Inflammatory macrophage (primary cell): ENCODE data around the gene MTFMT.
"Not testable (repeated sequence)": the region's sequence is repeated elsewhere in the genome, so short reads cannot be mapped to it uniquely, and the experiment has no call there.

Experiments
- DNase-seq, 2 donors: peaks; one replicate each; pipeline ENCODE4 v3.0.0-alpha.2; 2020 to 2022

MTFMT gene

DNA sequence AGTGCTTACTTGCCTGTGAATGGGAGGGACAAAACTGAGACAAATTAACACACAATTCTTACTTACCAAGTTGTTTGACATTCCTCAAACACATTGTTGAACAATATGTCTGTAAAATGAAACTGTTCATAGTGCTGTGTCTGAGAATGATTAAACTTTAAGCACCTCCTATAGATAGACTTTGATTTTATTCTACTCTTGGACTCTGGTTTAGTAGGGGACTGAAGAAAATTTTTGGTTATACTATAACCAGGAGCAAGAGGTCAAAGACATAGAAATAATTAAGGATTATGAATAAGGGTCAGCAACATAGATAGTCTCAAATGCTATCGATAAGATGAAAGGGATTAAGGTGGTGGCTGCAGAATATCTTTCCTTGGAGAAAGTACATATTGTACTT lies 7.9 kb upstream of the MTFMT start:
- no peak for DNase-seq

DNA sequence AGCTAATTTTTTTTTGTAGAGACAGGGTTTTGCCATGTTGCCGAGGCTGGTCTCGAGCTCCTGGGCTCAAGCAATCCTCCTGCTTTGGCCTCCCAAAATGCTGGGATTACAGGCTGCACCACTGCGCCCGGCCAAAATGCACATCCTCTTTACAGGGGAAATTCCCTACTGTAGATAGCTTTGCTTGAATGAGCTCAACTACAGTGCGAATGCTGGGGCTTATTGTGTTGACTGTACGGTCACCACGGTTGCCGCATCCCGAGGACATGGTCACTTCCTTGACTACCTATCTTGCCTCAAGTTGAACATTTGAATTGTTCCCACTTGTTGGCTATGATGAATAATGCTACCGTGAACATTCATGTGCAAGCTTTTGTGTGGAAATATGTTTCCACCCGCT lies 5.3 kb upstream of the MTFMT start:
- DNase-seq, result no peak

DNA sequence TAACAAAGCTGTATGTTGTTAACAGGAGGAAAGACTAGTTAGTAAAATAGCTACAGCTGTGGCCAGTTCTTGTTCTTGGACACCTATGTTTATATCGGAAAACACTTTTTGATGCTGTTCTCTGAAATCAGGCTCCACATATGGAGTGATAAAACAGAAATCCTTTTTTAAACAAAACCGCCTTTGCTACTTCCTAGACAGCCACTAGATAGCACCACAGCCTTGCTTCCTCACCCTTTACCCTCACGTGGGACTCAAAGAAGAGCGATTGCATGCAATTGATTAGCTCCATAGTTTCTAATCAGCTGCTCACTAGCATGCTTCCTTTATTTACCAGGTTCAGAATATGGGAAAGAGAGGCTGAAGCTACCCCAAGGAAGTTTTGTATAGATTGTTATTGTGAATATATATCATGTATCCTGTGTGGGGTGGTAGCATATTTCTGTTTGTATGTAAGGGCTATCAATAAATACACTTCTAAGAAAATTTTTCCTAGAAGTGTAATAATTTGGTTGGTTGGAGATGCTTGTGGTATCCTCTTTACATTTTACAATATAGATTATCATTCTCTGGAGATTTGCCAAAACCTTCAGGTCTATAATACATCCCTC lies 4.3 kb upstream of the MTFMT start:
- peak; percentile 54 to 67 for DNase-seq

DNA sequence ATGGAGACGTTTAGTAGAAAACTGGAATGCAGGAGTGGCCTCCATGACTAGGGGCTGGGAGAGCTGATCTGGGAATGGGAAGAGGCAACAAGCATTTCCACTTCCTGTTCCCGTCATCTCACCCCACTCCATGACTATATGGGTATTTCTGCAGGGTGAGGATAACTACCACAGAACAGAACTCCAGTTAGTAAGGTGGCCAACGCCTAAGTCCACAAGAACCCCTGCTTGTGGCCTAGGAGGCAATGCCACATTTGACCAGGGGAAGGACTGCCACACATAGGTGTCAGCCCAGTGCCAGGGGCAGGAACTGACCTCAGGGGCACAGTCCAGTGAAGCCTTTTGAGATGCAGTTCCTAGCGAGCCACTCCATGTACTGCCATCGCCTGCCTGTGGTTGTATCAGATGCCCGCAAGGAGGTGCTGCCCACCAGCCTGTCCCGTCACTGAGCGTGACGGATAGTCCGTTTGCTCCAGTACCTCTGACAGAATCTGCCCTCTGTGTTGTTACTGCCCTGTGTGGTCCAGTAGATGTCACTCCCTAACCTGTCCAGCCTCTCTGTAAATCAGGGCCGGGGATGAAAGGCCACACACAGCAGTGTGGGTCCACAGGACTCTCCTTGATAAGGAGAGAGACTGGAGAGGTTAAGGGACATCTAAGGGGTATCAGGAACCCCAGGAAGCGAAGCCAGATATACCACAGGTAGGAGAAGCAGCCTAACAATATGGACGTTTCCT lies 3.5 kb upstream of the MTFMT start:
- DNase-seq, result peak; percentile 63 to 76

DNA sequence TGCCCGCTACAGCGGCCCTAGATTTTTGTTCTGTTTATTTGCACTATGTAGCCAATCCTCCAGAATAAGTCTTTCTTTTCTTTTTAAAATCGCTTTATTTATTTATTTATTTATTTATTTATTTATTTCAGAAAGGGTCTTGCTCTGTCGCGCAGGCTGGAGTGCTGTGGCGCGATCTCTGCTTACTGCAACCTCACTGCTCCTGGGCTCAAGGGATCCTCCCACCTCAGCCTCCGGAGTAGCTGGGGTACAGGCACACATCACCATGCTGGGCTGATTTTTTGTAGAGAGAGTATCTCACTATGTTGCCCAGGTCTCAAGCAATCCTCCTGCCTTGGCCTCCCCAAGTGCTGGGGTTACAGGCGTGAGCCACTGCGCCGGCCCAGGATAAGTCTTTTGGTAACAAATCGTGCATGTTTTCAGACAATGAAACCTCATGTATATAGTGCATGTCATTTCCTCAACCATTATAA lies 333 bp upstream of the MTFMT start:
- no peak for DNase-seq

DNA sequence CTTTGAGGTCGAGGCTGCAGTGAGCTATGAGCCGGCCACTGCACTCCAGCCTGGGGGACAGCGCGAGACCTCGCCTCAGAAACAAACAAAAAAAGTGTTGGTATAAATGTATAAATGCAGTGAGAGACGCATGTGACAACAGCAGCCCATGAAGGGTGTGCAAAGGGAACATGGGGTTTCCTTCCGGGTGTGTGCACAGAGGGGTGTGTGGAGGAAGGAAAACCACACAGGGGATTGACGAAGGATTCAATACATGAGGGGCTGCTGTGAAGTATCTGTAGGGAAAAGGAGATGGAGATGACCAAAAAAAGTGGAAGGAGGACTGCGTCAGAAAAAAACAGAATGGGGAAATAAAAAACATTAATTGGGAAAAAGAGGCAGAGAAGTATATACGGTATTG lies 1.1 kb downstream of the MTFMT start:
- peak in 1 of 2 donors; percentile 6 for DNase-seq

DNA sequence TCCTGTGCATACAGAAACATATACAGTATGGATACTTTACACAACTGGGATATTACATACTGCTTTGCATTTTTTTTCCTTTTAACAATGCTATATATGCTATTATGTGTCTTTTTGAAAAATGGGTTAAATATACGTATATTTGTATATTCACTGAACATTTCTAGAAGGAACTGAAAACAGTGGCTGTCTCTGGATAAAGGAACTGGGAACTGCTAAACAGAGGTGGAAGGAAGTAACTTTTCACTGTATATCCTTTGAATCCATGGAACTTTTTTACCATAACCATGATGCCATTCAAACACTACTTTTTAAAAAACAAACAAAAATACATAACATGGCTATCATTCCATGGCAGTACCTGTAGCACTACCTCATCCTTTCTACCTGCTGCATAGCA lies 1.8 kb downstream of the MTFMT start:
- DNase-seq, result peak; percentile 11 to 16

DNA sequence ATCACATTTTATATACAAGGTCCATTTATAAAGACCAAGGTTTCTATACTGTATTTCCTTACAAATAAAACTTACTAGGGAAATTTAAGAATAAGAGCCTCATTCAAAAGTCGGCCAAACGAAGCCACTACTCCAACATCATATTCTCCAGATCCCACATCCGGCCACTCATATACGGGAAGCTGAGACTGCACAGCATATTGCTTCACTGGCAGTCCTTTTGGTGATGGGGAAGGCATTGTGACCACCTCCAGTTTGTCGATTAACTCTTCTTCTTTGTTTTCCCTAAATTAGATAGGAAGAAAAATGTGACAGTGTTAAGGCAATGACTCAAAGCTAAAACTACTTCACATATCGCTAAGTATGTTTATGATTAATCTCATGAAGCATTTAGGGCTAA lies 2.7 kb downstream of the MTFMT start:
- DNase-seq, result no peak

DNA sequence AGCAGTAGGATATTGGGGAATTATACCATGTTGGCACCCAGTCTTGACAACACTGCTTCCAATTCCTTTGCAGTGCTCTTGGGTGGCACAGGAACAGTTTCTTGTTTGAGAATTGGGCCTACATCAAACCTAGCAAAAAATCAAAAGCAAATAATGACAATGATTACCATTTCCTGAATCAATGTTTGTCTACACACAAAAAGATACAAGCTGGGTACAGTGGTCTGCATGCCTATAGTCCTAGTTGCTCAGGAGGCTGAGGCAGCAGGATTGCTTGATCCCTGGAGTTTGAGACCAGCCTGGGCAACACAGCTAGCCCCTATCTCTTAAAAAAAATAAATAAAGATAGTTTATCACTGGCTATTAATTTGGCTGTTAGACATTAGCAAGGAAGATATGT lies 8.0 kb downstream of the MTFMT start:
- DNase-seq, result no peak

DNA sequence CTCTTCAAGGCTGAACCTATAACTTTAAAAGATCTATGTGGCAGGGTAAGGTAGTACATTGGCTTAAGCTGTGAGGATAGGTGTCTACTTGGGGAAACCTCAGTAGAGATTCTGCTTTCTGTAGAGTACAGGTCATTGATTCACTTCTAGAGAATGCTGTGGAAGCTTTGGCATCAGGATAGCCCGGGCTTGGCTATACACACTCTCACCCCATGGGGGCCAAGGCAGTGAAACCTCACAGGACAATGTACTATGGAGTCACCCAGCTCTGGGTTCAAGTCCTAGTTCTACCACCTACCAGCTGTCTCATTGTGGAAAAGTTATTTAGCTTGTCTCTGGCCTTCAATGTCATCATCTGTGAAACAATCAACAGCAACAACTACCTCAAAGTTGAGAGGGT lies 9.0 kb downstream of the MTFMT start:
- no peak for DNase-seq

DNA sequence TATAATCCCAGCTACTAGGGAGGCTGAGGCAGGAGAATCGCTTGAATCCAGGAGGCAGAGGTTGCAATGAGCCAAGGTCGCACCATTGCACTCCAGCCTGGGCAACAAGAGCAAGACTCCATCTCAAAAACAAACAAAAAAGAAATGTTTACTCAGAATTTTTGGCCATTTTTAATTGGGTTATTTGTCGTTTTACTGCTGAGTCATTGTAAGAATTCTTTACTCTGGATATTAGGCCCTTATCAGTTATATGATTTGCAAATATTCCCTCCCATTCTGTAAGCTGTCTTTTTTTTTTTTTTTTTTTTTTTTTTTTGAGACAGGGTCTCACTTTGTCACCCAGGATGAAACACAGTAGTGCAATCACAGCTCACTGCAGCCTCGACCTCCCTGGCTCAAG lies 18.2 kb downstream of the MTFMT start:
- DNase-seq, result not testable (repeated sequence)

DNA sequence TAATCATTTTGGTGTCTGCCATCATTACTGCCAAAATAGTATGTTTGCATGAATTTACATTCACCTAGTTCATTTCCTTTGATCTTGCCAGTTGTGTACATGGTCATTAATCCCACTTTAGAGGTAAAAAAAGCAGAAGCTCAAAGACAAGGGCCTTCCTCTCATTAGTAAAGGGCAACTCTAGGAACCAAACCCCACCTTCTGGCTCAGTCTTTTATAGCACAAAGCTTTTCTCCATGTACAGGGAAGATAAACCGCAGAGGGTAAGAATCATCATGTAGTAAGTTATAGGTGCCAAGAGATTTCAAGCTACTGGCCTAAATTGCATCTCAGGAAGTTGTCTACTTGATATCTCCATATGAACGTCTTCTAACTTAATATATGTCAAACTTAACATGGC lies 20.5 kb downstream of the MTFMT start:
- DNase-seq, result peak; percentile 44 to 50

DNA sequence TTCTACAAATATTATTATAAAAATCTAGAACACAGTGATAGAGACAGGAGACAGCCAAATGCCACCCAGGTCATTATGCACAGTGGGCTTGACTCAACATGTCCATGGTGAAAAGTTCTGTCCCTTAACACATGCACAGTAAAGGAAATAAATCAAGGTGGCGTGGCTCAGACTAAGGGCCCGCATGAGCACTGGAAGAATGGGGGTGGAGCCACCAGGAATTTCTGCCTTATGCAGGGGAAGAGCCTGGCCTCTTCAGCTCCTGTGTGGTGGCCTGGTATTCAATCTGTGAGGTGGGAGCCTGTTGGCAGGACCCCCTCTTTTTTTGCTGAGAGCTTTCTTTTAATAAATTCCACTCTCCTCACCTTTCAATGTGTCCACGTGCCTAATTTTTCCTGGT lies 22.6 kb downstream of the MTFMT start:
- no peak for DNase-seq

DNA sequence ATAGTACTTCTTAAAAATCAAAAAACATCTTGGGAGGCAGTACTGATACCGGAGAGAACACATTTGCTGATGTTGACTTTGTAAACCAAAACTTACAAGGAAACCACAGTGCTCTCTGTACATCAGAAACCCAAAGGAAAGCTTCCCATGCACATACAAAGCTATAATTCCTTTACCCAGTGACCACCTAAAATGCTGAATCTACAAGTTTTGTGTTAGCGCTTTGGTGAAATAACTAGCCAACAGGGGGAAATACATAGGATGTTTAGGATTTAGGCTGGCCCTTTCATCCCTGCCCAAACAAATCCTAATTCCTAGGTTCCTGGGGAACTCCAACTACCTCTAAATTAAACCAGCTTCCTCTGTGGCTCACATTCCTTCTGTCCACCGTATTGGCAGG lies 24.4 kb downstream of the MTFMT start:
- no peak for DNase-seq

DNA sequence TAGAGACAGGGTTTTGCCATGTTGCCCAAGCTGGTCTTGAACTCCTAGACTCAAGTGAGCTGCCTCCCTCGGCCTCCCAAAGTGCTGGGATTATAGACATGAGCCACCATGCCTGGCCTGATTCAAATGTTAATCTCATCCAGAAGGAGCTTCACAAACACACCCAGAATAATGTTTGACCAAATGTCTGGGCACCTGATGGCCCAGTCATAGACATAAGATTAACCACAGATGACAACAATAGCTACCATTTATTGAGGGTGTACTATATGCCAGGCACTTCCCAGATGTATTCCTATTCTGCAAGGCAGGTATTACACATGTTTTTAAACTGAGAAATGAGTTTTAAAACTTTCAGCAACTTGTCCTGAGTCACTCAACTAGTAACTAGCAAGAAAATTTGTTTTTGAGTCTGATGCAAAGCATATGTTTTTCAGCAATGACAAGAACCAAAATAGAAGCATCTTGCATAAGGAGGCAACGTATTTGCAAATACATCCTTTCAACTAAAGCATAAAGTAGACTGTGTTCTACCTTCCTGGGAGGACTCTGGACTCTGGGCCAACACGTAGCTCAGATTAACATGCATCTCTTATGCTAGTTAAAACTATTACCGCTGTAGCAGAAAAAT lies 31.6 kb downstream of the MTFMT start:
- no peak for DNase-seq

DNA sequence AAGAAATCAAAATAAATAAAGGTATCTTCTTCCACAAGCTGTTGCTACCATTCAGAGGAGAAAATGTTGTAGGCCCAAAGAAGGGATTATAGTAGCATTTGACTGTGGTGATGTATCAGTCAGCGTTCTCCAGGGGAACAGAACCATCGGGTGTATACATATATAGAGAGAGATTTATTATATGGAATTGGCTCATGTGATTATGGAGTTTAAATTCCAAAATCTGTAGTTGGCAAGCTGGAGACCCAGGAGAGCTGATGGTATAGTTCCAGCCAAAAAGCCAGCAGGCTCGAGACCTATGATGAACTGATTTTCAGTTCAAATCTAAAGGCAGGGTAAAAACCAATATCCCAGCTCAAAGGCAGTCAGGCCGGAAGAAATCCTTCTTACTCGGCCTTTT lies 32.4 kb downstream of the MTFMT start:
- DNase-seq, result no peak

DNA sequence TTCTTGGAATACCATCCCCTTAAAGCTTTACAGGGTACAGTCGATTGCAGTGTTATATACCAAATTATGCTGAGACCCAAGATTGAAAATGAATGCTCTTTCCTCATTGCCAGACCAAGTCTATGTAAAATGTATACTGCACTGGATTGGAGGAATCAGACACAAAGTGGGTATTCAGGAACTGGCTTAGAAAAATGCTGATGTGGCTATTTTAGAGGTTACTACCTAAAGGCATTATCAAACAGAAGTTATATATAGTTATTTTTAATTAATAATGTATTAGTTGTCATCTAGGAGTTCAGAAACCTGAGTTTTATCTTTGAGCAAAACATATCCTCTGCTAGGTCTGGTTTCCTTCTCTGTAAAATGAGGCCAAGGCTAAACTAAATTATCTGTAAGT lies 36.1 kb downstream of the MTFMT start:
- DNase-seq, result no peak

DNA sequence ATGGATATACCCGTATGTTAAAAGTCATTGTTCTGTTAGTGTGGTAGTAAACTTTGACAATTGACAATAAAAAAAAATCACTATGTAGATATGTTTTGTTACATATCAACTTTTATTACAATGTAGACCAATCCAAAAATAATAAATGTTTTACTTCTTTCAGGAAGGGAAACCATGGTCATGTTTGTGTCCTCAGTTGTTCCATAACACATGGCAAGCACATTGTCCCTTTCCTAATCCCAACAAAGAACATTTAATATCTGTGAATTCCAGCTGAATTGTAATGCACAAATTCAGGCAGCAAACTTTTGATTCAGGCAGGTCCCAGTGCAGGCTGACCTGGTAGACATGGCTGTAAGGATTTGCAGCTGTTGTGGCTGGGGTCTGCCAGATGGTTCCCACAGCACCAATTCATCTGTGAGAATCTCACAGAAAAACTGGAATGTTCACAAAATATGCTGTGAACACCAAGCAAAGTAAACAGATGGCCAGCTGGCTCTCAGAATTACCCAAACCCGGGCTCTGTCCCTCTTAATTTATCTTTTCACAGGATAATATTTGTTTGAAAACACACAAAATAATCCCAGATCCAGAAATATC lies 37.8 kb downstream of the MTFMT start:
- DNase-seq, result no peak

DNA sequence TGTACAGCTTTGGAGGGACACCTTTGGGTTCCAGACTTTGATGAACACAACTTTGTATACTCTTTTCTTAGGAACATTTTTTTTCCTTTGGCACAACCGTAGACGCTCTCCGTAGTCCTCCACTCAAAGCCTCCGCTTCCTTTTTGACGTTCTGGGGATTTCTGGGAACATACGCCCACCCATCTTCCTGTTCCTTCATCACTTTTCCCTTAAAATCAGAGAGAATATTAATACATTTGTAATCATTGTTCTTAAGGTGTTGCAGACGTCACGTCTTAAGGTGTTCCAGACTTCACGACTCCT lies 39.3 kb downstream of the MTFMT start:
- no peak for DNase-seq

DNA sequence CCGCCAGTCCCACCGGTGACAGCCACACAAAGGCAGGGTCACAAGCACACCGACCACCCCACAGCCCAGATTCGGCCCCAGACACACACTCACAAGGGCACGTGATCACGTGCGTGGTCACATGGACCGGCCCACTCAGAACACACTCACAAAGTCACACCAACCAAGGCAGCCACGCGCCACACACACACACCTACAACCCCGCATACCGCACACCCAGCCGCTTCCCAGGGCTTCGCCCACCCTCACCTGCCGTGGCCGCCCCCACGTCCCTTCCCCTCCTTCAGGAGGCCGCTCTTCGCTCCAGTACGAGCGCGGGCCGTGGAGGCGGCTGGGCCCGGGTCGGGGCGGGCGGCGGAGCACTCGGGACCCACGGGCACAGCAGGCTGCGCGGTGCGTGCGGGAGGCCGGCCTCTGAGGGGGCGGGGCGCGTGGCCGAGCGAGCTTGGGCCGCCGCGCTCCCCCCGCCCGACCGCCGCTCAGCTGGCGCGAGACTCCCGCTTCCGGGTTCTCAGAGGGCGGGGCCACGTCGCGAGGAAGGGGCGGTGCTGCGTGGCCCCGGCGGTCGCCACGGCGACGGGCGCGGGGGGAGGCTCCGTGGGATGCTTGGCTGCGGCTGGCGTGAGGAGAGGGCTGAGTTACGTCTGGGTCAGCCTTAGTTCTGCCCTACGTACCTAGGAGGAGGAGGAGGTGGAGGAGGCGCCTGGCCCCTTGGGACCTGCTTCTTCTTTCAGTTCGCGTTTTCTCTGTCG lies 39.8 kb downstream of the MTFMT start, which contains the start of gene SPG21:
TSS of gene SPG21 (minus strand) at position 499 of the 752 bp plus-strand sequence. CDS start 6,345 bp downstream, outside the sequence.
- DNase-seq, result peak; percentile 94 to 97

DNA sequence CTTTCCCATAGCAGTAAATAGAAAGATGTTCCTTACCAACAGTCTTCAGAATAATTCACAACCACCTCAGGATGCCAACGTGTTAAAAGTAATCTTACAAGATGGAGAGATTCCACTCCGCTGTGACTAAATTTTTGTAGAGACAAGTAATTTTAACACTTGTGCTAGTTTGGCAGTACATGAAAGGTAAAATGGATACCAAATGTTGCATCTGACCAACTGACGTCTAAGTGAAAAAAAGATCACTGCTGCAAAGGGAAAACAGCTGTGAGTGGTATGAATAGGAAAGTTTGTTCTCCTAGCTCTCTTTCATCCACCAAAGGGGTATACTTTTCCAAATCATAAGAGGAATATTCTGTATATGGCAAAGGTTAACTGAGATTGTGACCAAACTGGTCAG lies 42.3 kb downstream of the MTFMT start:
- no peak for DNase-seq

DNA sequence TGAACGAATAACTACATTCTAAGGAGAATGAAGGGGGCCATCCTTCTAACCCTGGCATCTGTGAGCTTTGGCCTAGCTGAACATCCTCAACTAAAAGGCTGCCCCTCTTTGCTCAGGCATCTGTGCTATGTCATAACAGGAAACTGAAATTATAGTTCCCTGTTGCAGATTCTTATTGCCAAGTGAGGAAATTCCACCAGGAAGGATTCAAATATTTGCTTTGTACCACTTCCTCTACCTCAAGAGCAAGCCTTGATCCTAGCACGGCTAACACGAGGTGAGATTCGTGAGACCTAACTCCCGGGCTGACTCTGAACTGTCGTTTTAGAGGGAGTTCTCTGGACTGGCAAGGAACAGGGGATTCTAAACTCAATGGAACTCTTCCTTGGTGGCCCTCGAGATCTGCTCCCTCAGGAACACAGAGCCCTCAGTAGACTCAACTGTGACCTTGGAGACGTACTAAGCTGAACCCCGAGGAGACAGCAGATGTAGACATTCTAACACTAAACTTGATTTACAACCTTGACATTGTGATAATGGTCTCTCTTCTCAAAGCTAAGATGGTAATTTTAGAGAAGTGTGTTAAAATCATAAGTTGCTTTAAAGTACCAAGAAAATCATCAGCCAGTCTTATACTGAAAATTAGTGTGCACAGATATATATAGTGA lies 43.9 kb downstream of the MTFMT start:
- DNase-seq, result peak; percentile 80 to 88
